Measurements from ENCODE around the gene PPP2R2C.

DNA sequence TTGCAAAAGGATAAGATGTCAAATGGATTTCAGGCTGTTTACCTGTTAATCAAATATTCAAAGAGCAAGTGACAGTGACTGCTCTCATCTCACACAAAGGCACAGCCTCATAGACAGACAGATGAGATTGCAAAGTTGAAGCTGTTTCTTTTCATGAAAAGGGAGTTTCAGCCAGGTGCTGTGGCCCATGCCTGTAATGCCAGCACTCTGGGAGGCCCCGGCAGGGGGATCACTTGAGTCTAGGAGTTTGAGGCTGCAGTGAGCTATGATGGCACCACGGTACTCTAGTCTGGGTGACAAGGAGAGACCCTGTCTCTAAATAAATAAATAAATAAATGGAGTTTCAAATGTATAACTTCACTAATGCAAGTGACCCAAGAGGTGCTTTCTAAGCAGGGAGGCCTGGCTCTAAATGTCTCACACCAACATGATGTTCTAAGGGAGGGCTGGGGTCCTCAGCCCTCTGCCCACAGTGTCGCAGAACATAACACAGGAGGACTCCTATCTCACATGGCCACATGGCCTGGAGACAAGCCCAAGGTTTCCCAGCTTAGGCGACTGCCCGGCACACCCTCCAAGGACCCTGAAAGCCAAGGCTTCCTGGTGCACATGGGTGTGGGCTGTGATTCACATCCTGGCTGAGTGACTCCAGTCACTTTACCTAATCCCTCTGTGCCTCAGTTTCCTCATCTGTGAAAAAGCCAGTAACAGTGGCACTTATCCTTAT is 26.8 kb downstream of the PPP2R2C start:
- no peak for TF ChIP-seq POLR2A (IDR thresholded peaks at IDR 0.05; ENCODE audit: low read depth, low read length)
- TF ChIP-seq CTCF (conservative IDR thresholded peaks at IDR 0.05; ENCODE audit: low read depth, low read length), result no peak
- TF ChIP-seq NFE2L2 (IDR thresholded peaks at IDR 0.05; ENCODE audit: low read depth, low read length), result no peak
- TF ChIP-seq CHD1 (IDR thresholded peaks at IDR 0.05; ENCODE audit: low read depth, low read length), result no peak
- TF ChIP-seq CEBPB (IDR thresholded peaks at IDR 0.05; ENCODE audit: low read depth, low read length), result no peak
- TF ChIP-seq USF2 (IDR thresholded peaks at IDR 0.05; ENCODE audit: low read depth, low read length), result no peak
- TF ChIP-seq MAFK (IDR thresholded peaks at IDR 0.05; ENCODE audit: low read depth, low read length), result no peak
- TF ChIP-seq RFX5 (IDR thresholded peaks at IDR 0.05; ENCODE audit: low read depth, low read length), result no peak
- no peak for TF ChIP-seq MXI1 (IDR thresholded peaks at IDR 0.05; ENCODE audit: borderline replicate concordance, low read depth, low read length)
- TF ChIP-seq RCOR1 (IDR thresholded peaks at IDR 0.05; ENCODE audit: insufficient replicate concordance, low read length), result no peak

All from IMR-90 (cell line).